BLaER1 (cell line): ENCODE measurements around the gene DSN1.
"Not testable (repeated sequence)": the region's sequence is repeated elsewhere in the genome, so short reads cannot be mapped to it uniquely, and the experiment has no call there.

Experiments used
- H3K27ac ChIP-seq: shearing (Covaris generic); formaldehyde crosslinking; 2 replicates; pipeline ENCODE4 v1.8.1; 2022
- H3K27me3 ChIP-seq: shearing (Covaris generic); formaldehyde crosslinking; 2 replicates; pipeline ENCODE4 v1.8.1; 2022
- H3K36me3 ChIP-seq: shearing (Covaris generic); formaldehyde crosslinking; 2 replicates; pipeline ENCODE4 v1.8.1; 2022
- H3K4me1 ChIP-seq: shearing (Covaris generic); formaldehyde crosslinking; 2 replicates; pipeline ENCODE4 v1.8.1; 2022
- H3K4me2 ChIP-seq: shearing (Covaris generic); formaldehyde crosslinking; 2 replicates; pipeline ENCODE4 v1.8.1; 2022
- H3K4me3 ChIP-seq: shearing (Covaris generic); formaldehyde crosslinking; 2 replicates; pipeline ENCODE4 v1.8.1; 2022
- H3K9ac ChIP-seq: shearing (Covaris generic); formaldehyde crosslinking; 2 replicates; pipeline ENCODE4 v1.8.1; 2022
- H3K9me3 ChIP-seq: shearing (Covaris generic); formaldehyde crosslinking; 2 replicates; pipeline ENCODE4 v1.8.1; 2022
- H4K20me1 ChIP-seq: shearing (Covaris generic); formaldehyde crosslinking; 2 replicates; pipeline ENCODE4 v1.8.1; 2022
- Cebpa-rat ChIP-seq: shearing (Covaris generic); IDR thresholded peaks from 2 replicates; pipeline ENCODE4 v1.8.1; 2022

The DSN1 gene

DNA sequence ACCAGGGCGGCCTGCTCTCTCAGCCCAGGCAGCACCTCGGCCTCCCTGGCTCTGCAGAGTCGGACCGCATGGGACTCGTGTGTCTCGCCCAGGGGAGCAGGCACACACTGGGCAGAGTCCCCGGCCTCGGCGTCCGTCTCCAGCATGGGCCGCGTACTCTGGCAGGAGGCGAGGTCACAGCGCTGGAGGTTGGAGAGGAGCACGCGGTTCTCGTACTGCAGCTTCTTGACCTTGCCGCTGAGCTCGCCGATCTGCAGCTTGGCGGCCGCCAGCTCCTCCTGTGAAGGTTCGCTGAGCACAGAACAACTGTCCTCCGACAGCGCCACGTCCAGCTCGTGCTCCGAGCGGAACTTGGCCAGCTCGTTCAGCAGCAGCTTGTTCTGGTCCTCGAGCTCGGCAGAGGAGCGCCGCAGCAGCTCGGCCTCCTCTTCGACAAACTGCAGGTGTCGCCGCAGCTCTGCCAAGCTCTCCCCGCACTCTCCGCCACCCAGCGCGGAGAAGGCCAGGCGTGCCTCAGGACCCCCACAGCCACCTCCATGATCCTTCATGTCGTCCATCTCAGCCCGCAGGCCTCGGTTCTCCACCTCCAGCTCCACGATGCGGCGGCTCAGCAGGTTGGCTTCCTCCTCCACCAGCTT lies 42.0 kb upstream of the DSN1 start:
- Histone ChIP-seq H3K4me1 (peaks cover 9% of the 10 kb centered on the region; the same call in 1 of the 2 replicates), H3K4me2 (no peak overlapping the region), H3K36me3 (peaks cover 100% of the 10 kb centered on the region), H3K27me3 (no peaks in the 10 kb centered on the region), H4K20me1 (peaks cover 93% of the 10 kb centered on the region), H3K27ac (no peak overlapping the region), H3K4me3 (no peak overlapping the region), H3K9ac (no peak overlapping the region), H3K9me3 (no peaks in the 10 kb centered on the region)
- no peak for TF ChIP-seq Cebpa-rat

DNA sequence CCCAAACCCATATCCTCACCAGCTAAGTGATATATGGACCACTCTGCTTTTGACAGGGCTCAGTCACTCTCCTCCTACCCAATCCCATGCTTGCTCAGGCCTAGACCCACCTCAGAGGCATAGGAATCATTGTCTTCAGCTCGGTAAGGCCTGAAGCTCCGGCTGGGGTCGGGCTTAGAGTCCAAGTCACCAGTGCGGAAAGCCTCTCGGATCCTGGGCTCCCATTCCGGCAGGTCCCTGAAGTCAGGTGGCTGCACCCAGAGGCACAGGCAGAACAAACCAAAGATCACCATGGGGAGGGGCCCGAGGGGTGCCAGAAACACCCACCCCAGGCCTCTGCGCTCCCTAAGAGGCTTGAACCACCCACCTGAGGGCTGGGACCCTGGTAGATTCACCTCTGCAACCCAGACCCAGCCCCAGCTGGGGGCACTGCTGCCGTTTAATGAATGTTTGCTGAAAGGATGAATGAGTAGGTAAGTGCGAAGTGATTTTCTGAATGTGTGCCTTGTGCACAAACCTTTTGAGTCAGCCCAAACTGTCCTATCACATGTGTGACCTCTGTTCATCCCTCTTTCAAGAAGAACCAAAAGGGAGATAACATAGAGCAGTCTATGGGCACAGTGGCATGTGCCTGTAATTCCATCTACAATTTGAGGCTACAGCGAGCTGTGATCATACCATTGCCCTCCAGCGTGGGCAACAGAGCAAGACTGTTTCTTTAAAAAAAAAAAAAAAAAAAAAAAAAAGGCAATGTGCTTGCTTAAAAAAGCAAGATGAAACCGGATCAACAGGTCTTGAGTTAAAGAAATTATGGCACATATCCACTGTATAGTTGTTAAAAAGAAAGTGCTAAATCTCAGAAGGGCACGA lies 39.3 kb upstream of the DSN1 start:
- Histone ChIP-seq H3K4me1 (peaks cover 9% of the 10 kb centered on the region; the same call in 1 of the 2 replicates), H3K27ac (no peak overlapping the region), H3K27me3 (no peaks in the 10 kb centered on the region), H3K4me2 (no peak overlapping the region), H3K36me3 (peaks cover 99% of the 10 kb centered on the region), H4K20me1 (peaks cover 88% of the 10 kb centered on the region), H3K9me3 (no peaks in the 10 kb centered on the region), H3K9ac (no peak overlapping the region), H3K4me3 (no peak overlapping the region)
- no peak for TF ChIP-seq Cebpa-rat

- no peak overlapping the region for H3K27ac ChIP-seq
- H3K27me3 ChIP-seq = no peaks in the 10 kb centered on the region
- peaks cover 80% of the 10 kb centered on the region for H4K20me1 ChIP-seq
- 0 out of 2 replicates have a peak overlapping the region, but pooled peaks have one; percentile 8 for H3K9ac ChIP-seq
- no peak overlapping the region for H3K4me3 ChIP-seq
- peaks cover 9% of the 10 kb centered on the region; the same call in 1 of the 2 replicates for H3K4me1 ChIP-seq
- no peak for TF ChIP-seq Cebpa-rat
- no peak overlapping the region for H3K4me2 ChIP-seq
- H3K9me3 ChIP-seq = no peaks in the 10 kb centered on the region
- H3K36me3 ChIP-seq = peaks cover 99% of the 10 kb centered on the region
Measured at GRCh38 chr20:36808317-36809257, 35.0 kb upstream of the DSN1 start.

DNA sequence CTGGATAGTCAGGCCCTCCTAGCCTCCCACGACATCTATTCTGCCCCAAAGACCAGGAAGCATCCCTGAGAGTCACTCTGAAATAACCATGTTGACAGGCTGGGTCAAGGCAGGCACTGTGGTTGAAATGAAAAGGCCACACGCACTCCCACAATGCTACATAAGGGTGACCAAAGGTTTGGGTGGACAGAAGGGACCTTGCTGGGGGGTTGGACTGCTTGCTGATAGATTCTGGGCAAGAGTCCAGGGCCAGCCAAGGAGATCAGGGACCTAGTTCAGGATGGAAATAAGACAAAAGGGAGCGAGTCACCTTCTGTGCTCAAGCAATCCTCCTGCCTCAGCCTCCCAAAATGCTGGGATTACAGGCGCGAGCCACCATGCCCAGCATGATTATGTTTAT lies 32.5 kb upstream of the DSN1 start:
- Histone ChIP-seq H4K20me1 (peaks cover 74% of the 10 kb centered on the region), H3K4me1 (peaks cover 6% of the 10 kb centered on the region; the same call in 1 of the 2 replicates), H3K9me3 (no peaks in the 10 kb centered on the region), H3K4me3 (no peak overlapping the region), H3K27me3 (no peaks in the 10 kb centered on the region), H3K36me3 (peaks cover 99% of the 10 kb centered on the region), H3K4me2 (no peak overlapping the region), H3K9ac (no peak overlapping the region), H3K27ac (no peak overlapping the region)
- TF ChIP-seq Cebpa-rat = no peak

DNA sequence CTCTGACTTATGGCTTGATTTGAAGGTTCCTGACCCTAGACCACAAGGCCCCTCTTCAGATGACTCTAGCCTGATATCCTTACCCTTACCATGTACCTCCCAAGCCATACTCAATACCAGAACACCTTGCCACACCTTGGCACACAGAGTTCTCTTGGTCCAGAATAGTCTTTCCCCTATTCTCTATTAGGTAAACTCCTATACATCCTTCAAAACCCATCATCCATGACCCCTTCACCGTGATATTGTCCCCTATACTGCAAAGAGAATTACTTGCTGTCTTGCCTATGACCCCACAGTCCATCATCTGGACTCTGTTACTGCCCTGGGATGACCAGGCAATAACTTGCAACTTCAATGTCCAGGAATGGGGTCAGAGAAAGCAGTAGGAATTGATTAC lies 31.8 kb upstream of the DSN1 start:
- Histone ChIP-seq H3K27me3 (no peaks in the 10 kb centered on the region), H3K36me3 (peaks cover 99% of the 10 kb centered on the region), H3K4me2 (no peak overlapping the region), H3K9me3 (no peaks in the 10 kb centered on the region), H3K4me3 (no peak overlapping the region), H3K27ac (no peak overlapping the region), H3K9ac (no peak overlapping the region), H3K4me1 (peaks cover 12% of the 10 kb centered on the region; the same call in 1 of the 2 replicates), H4K20me1 (peaks cover 74% of the 10 kb centered on the region)
- TF ChIP-seq Cebpa-rat = no peak

GRCh38 chr20:36804425-36804824 lies 30.9 kb upstream of the DSN1 start:
- H3K9me3 ChIP-seq = no peaks in the 10 kb centered on the region
- H3K27me3 ChIP-seq = no peaks in the 10 kb centered on the region
- H3K4me1 ChIP-seq = peaks cover 17% of the 10 kb centered on the region; the same call in 1 of the 2 replicates
- H3K4me3 ChIP-seq = no peak overlapping the region
- no peak overlapping the region for H3K27ac ChIP-seq
- H3K9ac ChIP-seq = no peak overlapping the region
- H4K20me1 ChIP-seq = peaks cover 76% of the 10 kb centered on the region
- H3K36me3 ChIP-seq = peaks cover 100% of the 10 kb centered on the region
- no peak overlapping the region for H3K4me2 ChIP-seq
- TF ChIP-seq Cebpa-rat = no peak

GRCh38 chr20:36802326-36803222 lies 29.0 kb upstream of the DSN1 start:
- Histone ChIP-seq H3K4me1 (peaks cover 17% of the 10 kb centered on the region; the same call in 1 of the 2 replicates), H3K27ac (no peak overlapping the region), H3K9me3 (no peaks in the 10 kb centered on the region), H4K20me1 (peaks cover 63% of the 10 kb centered on the region), H3K36me3 (peaks cover 100% of the 10 kb centered on the region), H3K27me3 (no peaks in the 10 kb centered on the region), H3K4me2 (no peak overlapping the region), H3K9ac (no peak overlapping the region), H3K4me3 (no peak overlapping the region)
- TF ChIP-seq Cebpa-rat = no peak

- H3K4me1 ChIP-seq = peaks cover 17% of the 10 kb centered on the region; the same call in 1 of the 2 replicates
- peaks cover 100% of the 10 kb centered on the region for H3K36me3 ChIP-seq
- H4K20me1 ChIP-seq = peaks cover 67% of the 10 kb centered on the region
- no peaks in the 10 kb centered on the region for H3K9me3 ChIP-seq
- no peaks in the 10 kb centered on the region for H3K27me3 ChIP-seq
- H3K4me2 ChIP-seq = no peak overlapping the region
- no peak overlapping the region for H3K9ac ChIP-seq
- H3K27ac ChIP-seq = no peak overlapping the region
- no peak for TF ChIP-seq Cebpa-rat
- H3K4me3 ChIP-seq = no peak overlapping the region
Measured at GRCh38 chr20:36800410-36800809, 26.8 kb upstream of the DSN1 start.

DNA sequence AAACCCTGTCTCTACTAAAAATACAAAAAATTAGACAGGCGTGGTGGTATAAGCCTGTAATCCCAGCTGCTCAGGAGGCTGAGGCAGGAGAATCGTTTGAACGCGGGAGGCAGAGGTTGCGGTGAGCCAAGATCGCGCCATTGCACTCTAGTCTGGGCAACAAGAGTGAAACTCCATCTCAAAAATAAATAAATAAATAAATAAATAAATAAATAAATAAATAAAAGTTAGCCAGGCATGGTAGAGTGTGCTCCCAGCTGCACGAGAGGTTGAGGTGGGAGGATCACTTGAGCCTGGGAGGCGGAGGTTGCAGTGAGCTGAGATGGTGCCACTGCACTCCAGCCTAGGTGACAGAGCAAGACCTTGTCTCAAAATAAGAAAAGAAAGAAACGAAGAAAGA lies 25.8 kb upstream of the DSN1 start:
- not testable (repeated sequence) for H3K9me3 ChIP-seq, H3K4me3 ChIP-seq, H3K27me3 ChIP-seq, H3K27ac ChIP-seq, H3K9ac ChIP-seq, H3K4me2 ChIP-seq
- Histone ChIP-seq H3K4me1 (peaks cover 17% of the 10 kb centered on the region; the same call in 1 of the 2 replicates), H4K20me1 (peaks cover 64% of the 10 kb centered on the region), H3K36me3 (peaks cover 100% of the 10 kb centered on the region)
